SK-N-MC (cell line): ENCODE measurements around the gene COMMD1.

Experiments used
- EZH2 ChIP-seq: fragments of 200-600 bp; sonication (generic); IDR thresholded peaks from one replicate; pipeline ENCODE4 v1.6.1; 2017; ENCODE audit warnings: antibody characterized with exemption
- POLR2AphosphoS5 ChIP-seq: IDR thresholded peaks from 2 replicates; pipeline ENCODE4 v1.6.1; 2012; ENCODE audit warnings: mild to moderate bottlenecking, low read depth, low read length, borderline replicate concordance

GRCh38 chr2:61950571-61951315, 45.3 kb downstream of the COMMD1 start:
- TF ChIP-seq POLR2AphosphoS5, result no peak
- TF ChIP-seq EZH2, result no peak
